Measurements from ENCODE around the gene CCDC178.

- TF ChIP-seq POLR2A (IDR thresholded peaks at IDR 0.05; ENCODE audit: low read length) (no peak), GATA1 (IDR thresholded peaks at IDR 0.05; ENCODE audit: low read depth, low read length) (no peak)
Observed at GRCh38 chr18:33159151-33159550, 281.4 kb downstream of the CCDC178 start.

Data from erythroblast (primary cell).